Endometrium (tissue), 2 donors: ENCODE measurements around the gene CHST13.
"Not testable (repeated sequence)": the region's sequence is repeated elsewhere in the genome, so short reads cannot be mapped to it uniquely, and the experiment has no call there.

Experiments
- FAIRE-seq: peaks from 2 replicates; lab custom pipeline; 2012; peaks lifted over from hg19 to GRCh38; lab: Jason Lieb, UNC
- donor health status: control.
- donor health status: control.

CHST13 gene

GRCh38 chr3:126525853-126526667 lies 2.1 kb downstream of the CHST13 start:
- no peak for FAIRE-seq

GRCh38 chr3:126526668-126527005 lies 2.7 kb downstream of the CHST13 start:
- no peak for FAIRE-seq

GRCh38 chr3:126527006-126527405 lies 3.1 kb downstream of the CHST13 start:
- FAIRE-seq, result no peak

GRCh38 chr3:126527455-126528211 lies 3.7 kb downstream of the CHST13 start:
- no peak for FAIRE-seq

- no peak for FAIRE-seq
Observed at GRCh38 chr3:126528419-126528799, 4.5 kb downstream of the CHST13 start.

- no peak for FAIRE-seq
Observed at GRCh38 chr3:126528800-126529541, 5.0 kb downstream of the CHST13 start.

DNA sequence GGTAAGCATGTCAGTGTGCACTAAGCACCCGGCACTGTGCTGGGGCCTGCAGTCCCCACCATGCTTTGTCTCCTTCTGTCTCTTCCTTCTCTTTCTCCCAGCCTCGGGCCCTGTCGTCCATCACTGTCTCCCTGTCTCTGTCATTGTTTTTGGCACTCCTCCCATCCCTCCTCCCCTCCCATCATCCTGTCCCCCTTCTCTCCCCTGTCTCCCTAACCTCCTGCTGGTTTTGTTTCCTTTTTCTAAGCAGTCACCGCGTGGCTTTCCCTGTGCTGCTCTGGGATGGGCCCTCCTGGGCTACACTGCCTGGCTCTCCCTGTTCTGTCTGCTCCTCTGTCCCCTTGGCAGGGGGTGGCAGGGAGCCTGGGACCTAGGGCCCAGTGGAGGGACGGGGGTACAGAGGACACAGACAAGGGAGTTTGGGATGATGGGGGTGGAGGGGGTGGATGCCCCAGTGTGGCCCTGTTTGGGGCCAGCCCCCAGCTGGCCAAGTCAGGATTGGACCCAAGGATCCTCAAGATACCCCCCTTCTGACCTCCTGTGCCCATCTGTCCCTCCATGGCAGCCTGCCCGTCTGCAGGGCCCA lies 5.7 kb downstream of the CHST13 start:
- FAIRE-seq, result no peak

DNA sequence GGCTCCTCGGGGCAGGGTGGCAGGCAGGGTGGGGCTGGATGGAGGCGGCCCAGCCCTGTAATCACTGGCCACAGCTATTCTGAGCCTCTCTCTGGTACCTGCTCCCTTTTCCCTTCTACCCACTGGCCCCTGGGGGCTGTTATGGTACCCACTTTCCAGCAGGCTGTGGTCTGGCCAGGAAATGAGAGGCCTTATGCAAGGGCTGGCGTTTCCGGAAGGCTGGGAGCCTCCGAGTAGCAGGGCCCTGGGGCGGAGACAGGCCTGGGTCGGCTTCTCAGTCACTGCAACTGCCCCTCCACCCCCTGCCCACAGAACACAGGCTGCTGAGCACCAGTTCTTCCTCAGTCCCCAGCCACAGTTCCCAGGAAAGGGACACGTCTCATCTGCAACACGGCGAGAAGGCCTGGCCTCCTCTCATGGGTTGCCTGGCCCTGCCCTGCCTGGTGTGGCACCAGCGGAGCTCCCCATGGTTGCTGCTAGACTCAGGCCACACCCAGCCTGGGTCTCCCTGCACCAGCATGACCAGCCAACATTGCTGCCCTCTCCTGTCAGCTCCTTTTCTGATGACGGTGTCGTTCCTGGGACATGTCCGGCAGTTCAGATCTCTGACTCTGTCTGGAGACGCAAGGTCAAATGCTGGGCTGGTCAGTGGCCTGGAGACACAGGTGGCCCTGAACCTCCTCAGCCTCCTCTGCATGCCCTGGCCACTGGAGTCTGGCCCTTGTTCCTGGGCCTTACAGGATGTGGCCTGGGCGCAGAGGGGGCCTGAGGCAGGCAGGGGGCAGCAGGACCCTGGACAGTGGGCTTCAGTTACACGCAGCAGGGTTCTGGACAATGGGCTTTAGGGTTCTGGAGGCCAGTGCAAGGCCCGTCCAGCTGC lies 6.5 kb downstream of the CHST13 start:
- FAIRE-seq, result no peak

- no peak for FAIRE-seq
Observed at GRCh38 chr3:126531051-126531330, 7.0 kb downstream of the CHST13 start.

DNA sequence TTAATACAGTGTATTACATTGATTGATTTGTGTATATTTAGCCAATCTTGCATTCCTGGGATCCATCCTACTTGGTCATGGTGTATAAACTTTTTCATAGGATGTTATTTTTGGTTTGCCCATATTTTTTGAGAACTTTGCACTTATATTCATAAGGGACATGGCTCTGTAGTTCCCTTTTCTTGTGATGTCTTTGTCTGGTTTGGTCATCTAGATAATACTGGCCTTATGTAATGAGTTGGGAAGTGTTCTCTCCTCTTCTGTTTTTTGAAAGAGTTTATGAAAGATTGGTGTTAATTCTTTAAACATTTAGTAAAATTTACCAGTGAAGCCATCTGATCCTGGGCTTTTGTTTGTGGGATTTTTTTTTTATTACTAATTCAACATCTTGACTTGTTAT lies 9.6 kb downstream of the CHST13 start:
- FAIRE-seq, result no peak

DNA sequence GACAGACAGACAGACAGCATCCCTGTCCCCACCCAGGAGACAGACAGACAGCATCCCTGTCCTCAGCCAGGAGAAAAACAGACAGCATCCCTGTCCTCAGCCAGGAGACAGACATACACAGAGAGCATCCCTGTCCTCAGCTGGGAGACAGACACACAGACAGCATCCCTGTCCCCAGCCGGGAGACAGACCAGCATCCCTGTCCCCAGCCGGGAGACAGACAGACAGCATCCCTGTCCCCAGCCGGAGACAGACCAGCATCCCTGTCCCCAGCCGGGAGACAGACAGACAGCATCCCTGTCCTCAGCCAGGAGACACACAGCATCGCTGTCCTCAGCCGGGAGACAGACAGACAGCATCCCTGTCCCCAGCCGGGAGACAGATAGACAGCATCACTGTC lies 10.8 kb downstream of the CHST13 start:
- not testable (repeated sequence) for FAIRE-seq

GRCh38 chr3:126535636-126536035 lies 11.7 kb downstream of the CHST13 start:
- no peak for FAIRE-seq

- no peak for FAIRE-seq
Observed at GRCh38 chr3:126536126-126536525, 12.2 kb downstream of the CHST13 start.

GRCh38 chr3:126537116-126537729 lies 13.3 kb downstream of the CHST13 start:
- no peak for FAIRE-seq

DNA sequence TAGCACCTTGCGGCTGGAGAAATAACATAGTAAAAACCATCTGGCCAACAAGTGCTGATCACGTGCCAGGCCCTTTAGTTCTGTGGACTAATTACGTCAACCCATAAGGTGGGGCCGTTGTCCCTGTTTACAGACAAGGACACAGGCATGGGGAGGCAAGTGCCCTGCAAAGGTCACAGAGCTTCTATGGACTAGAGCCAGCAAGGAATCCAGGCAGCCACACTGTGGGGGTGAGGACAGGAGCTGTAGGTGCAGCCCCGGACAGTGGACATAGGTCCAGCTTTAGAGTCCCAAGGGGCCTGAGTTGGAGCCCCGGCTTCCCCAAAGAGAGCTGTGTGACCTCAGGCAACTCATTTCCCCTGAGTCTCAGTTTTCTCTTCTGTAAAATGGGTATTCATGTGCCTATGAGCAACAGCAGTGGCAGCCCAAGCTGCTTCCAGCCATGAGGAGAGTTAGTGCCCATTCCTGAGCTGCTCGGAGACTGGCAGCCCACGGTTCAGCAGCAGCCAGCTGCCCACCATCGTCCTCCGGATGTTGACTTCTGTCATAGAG lies 13.9 kb downstream of the CHST13 start:
- FAIRE-seq, result no peak

GRCh38 chr3:126538316-126538715 lies 14.4 kb downstream of the CHST13 start:
- FAIRE-seq, result no peak

DNA sequence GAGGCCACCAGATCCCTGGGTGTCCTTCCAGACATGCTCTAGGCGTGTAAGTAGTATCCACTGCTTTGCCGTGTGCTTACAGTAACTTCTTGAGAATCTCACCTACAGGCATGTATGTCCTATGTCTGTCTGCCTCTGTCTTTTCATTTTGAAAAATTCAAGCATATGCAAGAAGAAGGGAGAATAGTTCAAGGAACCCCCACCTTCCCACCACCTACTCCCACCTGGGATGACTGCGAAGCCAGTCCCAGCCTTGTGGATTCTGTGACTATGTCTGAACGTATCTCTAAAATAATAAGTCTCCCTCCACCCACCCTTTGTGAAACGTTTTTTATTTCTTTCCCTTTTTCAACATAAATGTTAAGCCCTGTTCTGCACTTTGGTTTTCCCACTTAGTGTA lies 15.0 kb downstream of the CHST13 start:
- FAIRE-seq, result no peak

GRCh38 chr3:126539558-126540250 lies 15.7 kb downstream of the CHST13 start:
- no peak for FAIRE-seq

- no peak for FAIRE-seq
Observed at GRCh38 chr3:126540342-126540849, 16.4 kb downstream of the CHST13 start.

GRCh38 chr3:126540951-126541627 lies 17.1 kb downstream of the CHST13 start:
- no peak for FAIRE-seq
